Measurements from ENCODE around the gene PLEKHM3.

- no peak for TF ChIP-seq ZNF274 (IDR thresholded peaks at IDR 0.05; ENCODE audit: low read depth, low read length)
- no peak for TF ChIP-seq SUZ12 (IDR thresholded peaks at IDR 0.05; ENCODE audit: extremely low read depth, insufficient read depth, insufficient read length)
- no peak for TF ChIP-seq YY1 (IDR thresholded peaks at IDR 0.05; ENCODE audit: insufficient read depth, insufficient read length)
These were observed 93.2 kb downstream of the PLEKHM3 start for GRCh38 chr2:207932106-207932505.
